ENCODE data around the gene NTM.

NTM gene

DNA sequence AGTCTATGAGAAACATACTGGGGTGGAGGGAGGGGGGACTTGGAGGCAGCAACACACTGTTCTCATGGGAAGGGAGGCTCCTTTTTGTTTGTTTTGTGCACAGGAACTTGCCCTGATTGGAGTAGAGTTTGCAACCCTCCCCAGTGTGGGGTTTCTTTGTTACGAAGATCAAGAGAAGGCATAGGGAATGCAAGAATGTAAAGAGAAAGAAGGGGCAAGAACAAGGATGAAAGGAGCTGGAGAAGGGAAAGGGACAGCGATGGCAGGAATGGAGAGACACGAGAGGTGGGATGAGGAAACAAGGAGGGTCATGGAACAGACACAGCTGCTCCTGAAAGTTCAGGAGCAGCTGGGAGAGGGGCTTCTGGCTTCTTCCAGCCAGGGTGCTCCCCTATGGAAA is 611.7 kb downstream of the NTM start:
- Mint-ChIP-seq H3K36me3 (no peaks in the 10 kb centered on the region), H3K27ac (no peak overlapping the region), H3K4me3 (no peak overlapping the region)

DNA sequence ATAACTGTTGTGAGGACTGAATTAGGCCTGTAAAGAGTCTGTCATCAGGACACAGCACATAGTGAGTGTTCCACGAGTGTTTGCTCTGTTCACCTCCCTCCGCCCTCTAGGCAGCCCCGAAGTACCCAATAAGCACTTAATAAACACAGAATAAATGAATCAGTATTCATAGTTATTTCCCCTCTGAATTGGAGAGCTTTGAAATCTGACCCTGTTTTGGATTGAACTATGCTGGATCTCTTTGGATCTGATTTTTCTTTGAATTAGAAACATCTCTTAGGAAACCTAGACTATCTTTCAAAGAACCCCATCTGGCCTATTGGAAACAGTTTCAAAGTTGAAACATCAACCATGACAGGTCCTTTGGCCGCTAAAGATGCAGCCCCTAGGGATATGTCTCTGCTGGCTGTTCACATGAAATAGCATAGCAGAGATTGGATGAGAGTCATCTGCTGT is 615.5 kb downstream of the NTM start:
- Mint-ChIP-seq H3K4me1 (no peaks in the 10 kb centered on the region), H3K27ac (no peak overlapping the region), H3K9me3 (peaks cover 4% of the 10 kb centered on the region), H3K4me3 (no peak overlapping the region), H3K27me3 (no peaks in the 10 kb centered on the region), H3K36me3 (no peaks in the 10 kb centered on the region)

More for the DNA sequence above, 611.7 kb downstream of the NTM start:
- Mint-ChIP-seq H3K9me3 (peaks cover 4% of the 10 kb centered on the region), H3K4me1 (no peaks in the 10 kb centered on the region), H3K27me3 (peaks cover 2% of the 10 kb centered on the region)

DNA sequence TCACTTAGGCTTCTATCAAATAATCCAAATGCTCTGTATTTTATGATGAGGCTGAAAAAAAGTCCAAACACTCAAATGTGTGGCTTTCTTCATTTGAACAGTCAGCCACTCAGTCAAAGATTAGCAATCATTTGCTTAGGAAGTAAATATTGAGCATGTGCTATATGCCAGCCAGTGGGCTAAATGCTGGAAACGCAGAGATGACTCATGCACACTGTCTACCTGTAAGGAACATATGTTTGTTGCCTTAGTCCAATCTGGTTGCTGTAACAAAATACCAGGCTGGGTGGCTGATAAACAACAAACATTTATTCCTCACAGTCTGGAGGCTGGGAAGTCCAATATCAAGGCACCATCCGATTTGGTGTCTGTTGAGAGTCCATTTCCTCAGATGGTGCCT is 617.3 kb downstream of the NTM start:
- H3K9me3 Mint-ChIP-seq, result no peaks in the 10 kb centered on the region
- H3K27ac Mint-ChIP-seq, result no peak overlapping the region
- H3K4me1 Mint-ChIP-seq, result no peaks in the 10 kb centered on the region
- no peak overlapping the region for H3K4me3 Mint-ChIP-seq
- no peaks in the 10 kb centered on the region for H3K36me3 Mint-ChIP-seq
- H3K27me3 Mint-ChIP-seq, result no peaks in the 10 kb centered on the region

DNA sequence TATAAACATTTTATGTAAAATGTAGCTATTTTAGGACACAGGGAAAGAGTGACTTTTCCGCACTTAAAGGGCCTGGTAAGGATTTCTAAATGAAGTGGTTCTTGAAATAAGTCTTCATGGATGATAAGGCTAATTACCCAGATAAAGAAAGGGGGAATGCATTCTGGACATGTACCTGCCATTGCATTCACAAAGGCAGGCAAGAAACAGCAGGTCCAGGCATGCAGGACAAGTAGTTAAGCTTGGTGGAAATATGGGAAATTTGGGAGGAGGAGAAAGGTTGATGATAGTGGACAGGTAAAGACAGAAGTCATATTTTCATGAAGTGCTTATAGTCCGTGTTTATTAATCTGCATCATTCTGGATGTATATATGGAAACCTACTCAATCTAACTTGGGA is 621.2 kb downstream of the NTM start:
- no peaks in the 10 kb centered on the region for H3K36me3 Mint-ChIP-seq
- H3K9me3 Mint-ChIP-seq, result peaks cover 4% of the 10 kb centered on the region
- H3K27me3 Mint-ChIP-seq, result no peaks in the 10 kb centered on the region
- H3K4me3 Mint-ChIP-seq, result no peak overlapping the region
- no peak overlapping the region for H3K27ac Mint-ChIP-seq
- no peaks in the 10 kb centered on the region for H3K4me1 Mint-ChIP-seq

DNA sequence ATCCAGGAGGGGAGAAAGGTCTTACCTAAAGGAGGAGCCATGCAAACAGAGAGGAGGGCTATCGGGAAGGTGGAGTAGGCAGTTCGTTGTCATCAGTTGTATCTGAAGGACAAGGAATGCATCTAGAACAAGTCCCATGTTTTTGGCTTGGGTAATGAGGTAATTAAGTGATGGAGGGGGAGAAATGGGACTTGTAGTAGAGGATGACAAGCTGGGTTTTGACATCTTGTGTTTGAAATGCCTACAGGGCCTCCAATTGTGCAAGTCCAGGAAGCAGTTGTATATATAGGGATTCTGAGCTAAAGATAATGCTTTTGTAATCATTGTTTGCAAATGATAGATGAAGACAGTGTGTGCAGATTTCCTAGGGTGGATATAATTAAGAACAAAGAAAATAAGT is 622.8 kb downstream of the NTM start:
- no peak overlapping the region for H3K4me3 Mint-ChIP-seq
- no peak overlapping the region for H3K27ac Mint-ChIP-seq
- no peaks in the 10 kb centered on the region for H3K4me1 Mint-ChIP-seq
- H3K9me3 Mint-ChIP-seq, result peaks cover 11% of the 10 kb centered on the region
- no peaks in the 10 kb centered on the region for H3K27me3 Mint-ChIP-seq
- no peaks in the 10 kb centered on the region for H3K36me3 Mint-ChIP-seq

DNA sequence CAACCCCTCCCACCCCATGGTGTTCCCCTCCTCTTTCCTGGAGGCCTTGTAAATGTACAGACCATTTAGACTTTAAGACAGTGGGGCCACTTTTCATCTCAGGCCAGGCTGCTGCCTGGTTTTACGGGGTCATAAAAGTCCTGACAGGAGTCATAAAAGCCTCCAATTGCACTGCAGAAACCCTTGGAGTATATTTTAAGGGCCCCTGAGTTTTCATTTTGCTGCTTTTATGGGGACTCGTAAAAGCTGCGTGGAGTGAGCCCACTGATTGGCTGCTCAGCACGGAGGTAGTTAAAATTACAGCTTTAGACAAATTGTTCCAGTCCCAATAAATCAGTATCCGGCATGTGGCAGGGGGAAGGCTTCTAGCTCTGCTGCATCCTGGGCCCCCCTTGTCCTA is 627.6 kb downstream of the NTM start:
- Mint-ChIP-seq H3K27ac (no peak overlapping the region), H3K9me3 (peaks cover 11% of the 10 kb centered on the region), H3K4me3 (no peak overlapping the region), H3K36me3 (no peaks in the 10 kb centered on the region), H3K4me1 (no peaks in the 10 kb centered on the region), H3K27me3 (no peaks in the 10 kb centered on the region)

DNA sequence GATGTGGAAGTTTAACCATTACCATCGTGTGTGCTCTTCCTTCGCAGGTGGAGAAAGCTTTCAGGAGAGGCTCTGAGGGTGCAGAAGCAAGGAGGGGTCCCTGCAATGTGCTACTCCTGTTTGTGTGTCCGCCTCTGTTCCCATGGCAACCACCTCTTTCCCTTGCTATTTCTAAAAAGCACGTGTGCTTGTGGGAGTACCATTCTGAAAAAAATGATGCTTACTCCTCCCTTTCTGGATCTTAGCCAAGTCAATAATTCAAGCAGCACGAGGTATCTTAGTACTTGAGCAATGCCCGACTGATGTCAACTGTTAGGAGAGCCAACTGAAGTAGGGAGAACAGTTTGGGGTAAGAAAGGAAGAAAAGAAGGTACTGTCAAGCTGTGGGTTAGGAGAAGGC is 628.7 kb downstream of the NTM start:
- H3K36me3 Mint-ChIP-seq, result no peaks in the 10 kb centered on the region
- no peak overlapping the region for H3K27ac Mint-ChIP-seq
- peaks cover 11% of the 10 kb centered on the region for H3K9me3 Mint-ChIP-seq
- H3K27me3 Mint-ChIP-seq, result no peaks in the 10 kb centered on the region
- H3K4me1 Mint-ChIP-seq, result no peaks in the 10 kb centered on the region
- no peak overlapping the region for H3K4me3 Mint-ChIP-seq

DNA sequence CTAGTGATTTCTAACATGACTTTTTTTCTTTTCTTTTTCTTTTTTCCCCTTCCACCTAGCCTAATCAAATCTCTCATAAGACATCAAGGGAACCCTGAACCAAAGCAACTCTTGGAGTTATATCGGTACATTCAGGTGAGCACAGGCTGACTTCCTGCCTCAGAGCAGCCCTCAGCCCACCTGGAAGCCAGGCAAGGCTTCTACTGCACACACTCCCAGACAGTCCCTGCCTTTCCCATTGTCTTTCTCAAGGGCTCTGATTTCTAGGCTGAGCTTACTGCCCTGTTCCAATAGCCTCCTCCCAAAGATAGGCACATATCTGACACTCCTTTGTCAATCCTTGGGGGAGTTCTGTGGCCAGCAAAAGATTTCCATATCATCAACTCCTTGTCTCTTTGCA is 629.5 kb downstream of the NTM start:
- Mint-ChIP-seq H3K9me3 (peaks cover 11% of the 10 kb centered on the region), H3K36me3 (no peaks in the 10 kb centered on the region), H3K27ac (no peak overlapping the region), H3K4me3 (no peak overlapping the region), H3K4me1 (no peaks in the 10 kb centered on the region), H3K27me3 (no peaks in the 10 kb centered on the region)

DNA sequence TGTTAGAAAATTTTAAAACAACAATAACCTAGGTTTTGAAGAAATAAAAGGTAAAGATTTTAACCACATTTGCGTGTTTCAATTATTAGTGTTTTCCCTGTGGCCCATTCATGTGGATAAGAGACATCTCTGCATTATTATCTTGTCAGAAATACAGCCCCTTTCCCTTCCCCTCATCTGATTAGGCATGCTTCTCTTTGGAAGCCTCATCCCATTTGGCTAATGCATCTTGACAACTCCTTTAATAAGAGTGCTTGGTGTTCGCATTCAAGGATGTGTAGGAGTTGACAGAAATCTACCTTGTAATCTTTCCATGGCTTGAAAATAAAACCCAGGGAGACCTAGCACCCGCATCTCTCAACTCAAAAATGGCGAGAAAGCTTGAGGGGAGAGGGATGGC is 635.5 kb downstream of the NTM start:
- H3K27me3 Mint-ChIP-seq, result no peaks in the 10 kb centered on the region
- no peaks in the 10 kb centered on the region for H3K36me3 Mint-ChIP-seq
- no peak overlapping the region for H3K4me3 Mint-ChIP-seq
- no peaks in the 10 kb centered on the region for H3K4me1 Mint-ChIP-seq
- H3K27ac Mint-ChIP-seq, result no peak overlapping the region
- H3K9me3 Mint-ChIP-seq, result no peaks in the 10 kb centered on the region

DNA sequence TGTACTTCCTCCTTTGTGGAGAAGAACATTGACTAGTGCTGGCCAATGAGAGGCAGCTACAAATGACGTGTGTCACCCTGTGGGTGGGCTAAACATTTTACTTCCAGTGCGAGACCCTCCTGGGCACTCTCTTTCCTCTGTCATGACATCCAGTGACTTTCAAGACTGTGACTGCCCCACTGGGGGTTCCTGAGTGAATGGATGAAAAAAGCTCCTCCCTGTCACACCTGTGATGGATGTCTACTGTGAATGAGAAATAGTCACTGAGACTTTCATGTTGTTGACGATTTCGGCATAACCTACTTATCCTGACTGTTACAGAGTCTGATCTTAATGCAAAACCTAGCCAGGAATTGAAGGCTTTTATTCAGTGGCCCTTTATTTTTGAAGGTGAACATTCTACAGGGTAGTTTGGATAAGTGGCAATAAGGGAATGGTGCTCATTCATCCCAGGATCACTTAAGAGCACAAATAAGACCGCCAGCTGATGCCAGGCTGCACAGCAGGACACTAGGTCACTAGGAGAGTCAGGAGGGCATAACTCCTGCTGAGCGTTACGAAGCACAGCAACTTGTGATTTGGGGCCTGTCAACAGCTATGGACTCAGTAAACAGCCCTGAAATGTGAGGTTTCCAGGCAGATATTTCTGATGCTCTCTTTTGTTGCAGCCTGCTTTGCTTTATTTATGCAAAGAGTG is 636.6 kb downstream of the NTM start:
- Mint-ChIP-seq H3K27ac (no peak overlapping the region), H3K9me3 (no peaks in the 10 kb centered on the region), H3K36me3 (no peaks in the 10 kb centered on the region), H3K27me3 (no peaks in the 10 kb centered on the region), H3K4me3 (no peak overlapping the region), H3K4me1 (no peaks in the 10 kb centered on the region)

DNA sequence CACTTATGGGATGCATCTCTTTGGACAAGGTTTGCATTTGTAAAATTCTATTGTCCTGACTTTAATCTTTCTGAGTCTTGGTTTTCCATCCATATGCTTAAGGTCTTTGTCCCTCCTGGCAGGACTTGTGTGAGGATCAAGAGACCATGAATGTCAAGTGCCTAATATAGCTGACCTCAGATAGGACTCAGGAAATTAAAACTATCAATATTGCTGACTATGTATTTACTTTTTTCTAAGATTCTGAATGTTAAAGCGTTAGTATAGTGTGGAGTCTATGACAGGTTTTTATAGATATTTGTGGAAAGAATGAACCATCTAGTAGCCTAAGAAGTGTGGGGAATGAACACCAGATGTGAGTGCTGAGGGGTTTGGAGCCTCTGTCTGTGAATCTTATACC is 637.8 kb downstream of the NTM start:
- Mint-ChIP-seq H3K27me3 (no peaks in the 10 kb centered on the region), H3K9me3 (peaks cover 5% of the 10 kb centered on the region), H3K27ac (no peak overlapping the region), H3K4me3 (no peak overlapping the region), H3K36me3 (no peaks in the 10 kb centered on the region), H3K4me1 (no peaks in the 10 kb centered on the region)

DNA sequence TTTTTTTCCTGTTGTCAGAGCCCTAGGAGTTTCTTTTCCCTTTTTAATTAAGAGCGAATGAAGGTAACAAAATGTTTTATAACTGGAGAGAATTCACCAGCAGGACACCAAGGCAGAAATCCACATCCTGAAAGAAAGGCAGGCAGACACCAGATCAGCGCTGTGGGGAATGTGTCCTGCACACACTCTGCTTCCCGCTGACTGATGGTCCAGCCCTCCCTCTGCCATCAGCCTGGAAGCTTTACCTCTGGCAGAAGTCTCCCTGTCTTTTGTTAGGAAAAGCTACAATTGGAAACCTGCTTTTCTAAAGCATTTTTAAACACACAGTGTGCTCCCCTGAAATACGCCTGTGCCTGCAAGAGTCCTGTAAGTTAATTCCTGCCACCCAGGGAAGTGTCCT is 638.5 kb downstream of the NTM start:
- Mint-ChIP-seq H3K27ac (no peak overlapping the region), H3K27me3 (no peaks in the 10 kb centered on the region), H3K4me1 (no peaks in the 10 kb centered on the region), H3K4me3 (no peak overlapping the region), H3K9me3 (peaks cover 6% of the 10 kb centered on the region), H3K36me3 (no peaks in the 10 kb centered on the region)

DNA sequence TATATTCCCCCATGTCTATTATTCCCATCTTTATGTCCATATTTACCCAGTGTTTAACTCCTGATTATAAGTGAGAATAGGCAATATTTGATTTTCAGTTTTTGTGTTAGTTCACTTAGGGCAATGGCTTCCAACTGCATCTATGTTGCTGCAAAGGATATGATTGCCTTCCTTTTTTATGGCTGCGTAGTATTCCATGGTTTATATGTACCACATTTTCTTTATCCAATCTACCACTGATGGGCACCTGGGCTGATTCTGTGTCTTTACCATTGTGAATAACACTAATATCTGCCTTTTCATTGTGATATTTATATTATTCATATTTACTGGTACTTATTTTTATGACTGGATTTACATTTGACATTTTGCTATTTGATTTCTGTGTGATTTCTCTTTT is 649.6 kb downstream of the NTM start:
- no peak overlapping the region for H3K27ac Mint-ChIP-seq
- peaks cover 3% of the 10 kb centered on the region for H3K27me3 Mint-ChIP-seq
- no peak overlapping the region for H3K4me3 Mint-ChIP-seq
- peaks cover 9% of the 10 kb centered on the region for H3K9me3 Mint-ChIP-seq
- H3K4me1 Mint-ChIP-seq, result no peaks in the 10 kb centered on the region
- H3K36me3 Mint-ChIP-seq, result no peaks in the 10 kb centered on the region

DNA sequence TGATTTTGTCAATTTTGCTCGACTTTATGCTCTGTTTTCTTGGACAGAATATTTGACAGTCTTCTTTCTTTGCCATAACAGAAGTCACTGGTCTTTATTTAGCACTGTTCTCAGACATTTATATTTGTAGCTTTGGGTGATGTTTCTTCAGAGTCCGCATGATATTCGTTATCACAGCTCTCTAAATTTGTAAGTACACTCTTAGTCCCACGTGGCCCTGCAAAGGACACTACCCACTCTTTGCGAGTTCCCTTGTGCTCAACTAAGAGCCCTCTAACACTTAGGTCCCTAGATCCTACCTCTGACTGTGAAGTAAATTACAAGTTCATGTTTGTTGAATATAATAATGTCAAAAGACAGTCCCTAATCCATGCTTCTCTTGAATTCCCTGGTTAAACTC is 651.9 kb downstream of the NTM start:
- Mint-ChIP-seq H3K27ac (no peak overlapping the region), H3K4me1 (no peaks in the 10 kb centered on the region), H3K9me3 (peaks cover 17% of the 10 kb centered on the region), H3K4me3 (no peak overlapping the region), H3K27me3 (peaks cover 3% of the 10 kb centered on the region), H3K36me3 (no peaks in the 10 kb centered on the region)

DNA sequence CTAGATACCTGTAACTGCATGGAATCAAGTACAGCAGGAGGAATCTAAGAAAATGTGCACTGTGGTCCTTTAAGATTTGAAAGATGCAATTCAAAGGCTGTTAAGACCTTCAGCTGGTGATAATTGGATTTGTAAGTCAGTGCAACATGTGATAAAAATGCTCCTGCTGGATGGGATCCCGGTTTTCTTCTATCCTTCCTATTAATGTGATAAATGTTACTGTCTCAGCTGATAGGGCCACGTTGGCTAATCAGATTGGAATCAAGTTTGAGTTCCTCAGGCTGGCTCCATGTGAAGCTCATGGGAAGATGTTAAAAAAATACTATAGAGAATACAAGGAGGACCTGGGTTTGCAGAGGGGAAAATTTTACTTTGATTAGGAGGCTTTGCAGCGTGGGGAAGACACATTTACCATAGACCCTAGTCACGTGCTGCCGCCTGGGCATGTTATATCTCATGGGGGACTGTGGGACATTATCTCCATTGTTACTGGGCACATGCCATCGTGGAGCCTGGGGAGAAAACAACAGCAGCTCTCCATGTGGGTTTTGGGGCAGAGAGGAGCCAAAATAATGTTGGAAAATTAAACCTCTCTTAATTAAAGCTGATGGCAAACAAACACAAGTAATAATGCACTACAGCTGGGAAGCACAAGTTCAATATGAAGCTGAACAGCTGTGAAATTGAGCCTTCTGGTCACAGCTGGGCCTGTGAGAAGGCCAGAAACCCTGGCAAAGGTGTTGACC is 652.5 kb downstream of the NTM start:
- H3K27ac Mint-ChIP-seq, result no peak overlapping the region
- no peak overlapping the region for H3K4me3 Mint-ChIP-seq
- no peaks in the 10 kb centered on the region for H3K36me3 Mint-ChIP-seq
- H3K4me1 Mint-ChIP-seq, result no peaks in the 10 kb centered on the region
- peaks cover 3% of the 10 kb centered on the region for H3K27me3 Mint-ChIP-seq
- peaks cover 21% of the 10 kb centered on the region for H3K9me3 Mint-ChIP-seq

DNA sequence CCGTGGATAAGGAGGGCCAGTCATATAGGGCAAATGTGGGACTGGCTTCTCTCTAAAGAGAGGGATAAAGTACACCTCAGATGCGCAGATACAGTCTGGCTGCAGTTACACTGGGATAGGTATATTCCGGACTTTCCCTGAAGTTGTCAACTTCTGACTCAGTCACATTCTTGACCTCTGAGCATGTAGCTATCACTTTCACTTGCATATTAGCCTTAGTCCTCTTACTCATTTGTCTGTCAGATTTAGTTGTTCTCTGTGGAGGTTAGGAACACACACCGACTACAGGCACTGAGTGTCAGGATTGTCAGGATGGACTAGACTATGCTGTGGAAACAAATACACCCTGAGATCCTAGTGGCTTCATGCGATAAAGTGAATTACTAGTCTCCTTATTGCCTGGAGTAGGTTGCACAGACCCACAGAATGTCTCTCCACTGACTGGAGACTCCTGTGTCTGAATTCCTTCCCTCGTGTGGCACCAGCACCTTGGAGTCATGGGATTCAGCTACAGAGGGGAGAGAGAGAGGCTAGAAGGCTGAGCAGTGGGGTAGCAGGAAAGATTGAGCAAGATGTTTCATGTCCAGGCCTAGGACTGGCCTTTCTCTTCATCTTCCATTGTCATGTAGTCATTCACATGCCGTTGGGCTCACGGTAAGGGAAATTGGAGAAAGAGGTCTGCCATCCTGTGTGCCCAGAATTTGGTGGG is 654.3 kb downstream of the NTM start:
- Mint-ChIP-seq H3K27me3 (peaks cover 3% of the 10 kb centered on the region), H3K36me3 (no peaks in the 10 kb centered on the region), H3K27ac (no peak overlapping the region), H3K4me3 (no peak overlapping the region), H3K4me1 (no peaks in the 10 kb centered on the region), H3K9me3 (peaks cover 21% of the 10 kb centered on the region)
